OCI-LY3 (cell line): ENCODE measurements around the gene EPYC.

Experiments used
- CTCF ChIP-seq: fragments of 200-600, 300-600 bp; sonication (generic); IDR thresholded peaks from 2 replicates; pipeline ENCODE4 v1.5.1; 2014; ENCODE audit warnings: antibody characterized with exemption, low read length, low read depth
- EZH2phosphoT487 ChIP-seq: fragments of 200-600 bp; shearing (Covaris generic); IDR thresholded peaks from 2 replicates; pipeline ENCODE4 v1.6.1; 2018; ENCODE audit warnings: antibody characterized with exemption, mixed run types, low read depth

DNA sequence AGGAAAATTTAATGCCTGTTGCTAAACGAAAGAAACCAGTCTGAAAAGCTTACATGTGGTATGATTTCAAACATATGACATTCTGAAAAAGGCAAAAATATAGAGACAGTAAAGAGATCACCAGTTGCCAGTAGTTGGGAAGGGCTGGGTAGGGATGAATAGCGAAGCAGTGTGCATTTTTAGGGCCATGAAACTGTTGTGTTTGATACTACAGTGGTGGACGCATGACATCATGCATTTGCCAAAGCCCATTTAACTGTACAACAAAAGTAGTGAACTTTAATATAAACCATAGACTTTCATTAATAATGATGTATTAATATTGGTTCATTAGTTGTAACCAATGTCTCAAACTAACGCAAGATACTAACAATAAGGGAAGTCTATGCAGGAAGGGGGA lies 14.7 kb upstream of the EPYC start:
- TF ChIP-seq CTCF (no peak), EZH2phosphoT487 (no peak)
